Erythroblast (primary cell): ENCODE data around the gene TNRC6B.

Experiments used
- GATA1 ChIP-seq: IDR thresholded peaks from 2 replicates; pipeline ENCODE4 v1.6.1; 2011; ENCODE audit warnings: low read depth, mild to moderate bottlenecking, control low read depth, low read length, moderate library complexity
- POLR2A ChIP-seq: IDR thresholded peaks from 2 replicates; pipeline ENCODE4 v1.6.1; 2011; ENCODE audit warnings: mild to moderate bottlenecking, low read length

DNA sequence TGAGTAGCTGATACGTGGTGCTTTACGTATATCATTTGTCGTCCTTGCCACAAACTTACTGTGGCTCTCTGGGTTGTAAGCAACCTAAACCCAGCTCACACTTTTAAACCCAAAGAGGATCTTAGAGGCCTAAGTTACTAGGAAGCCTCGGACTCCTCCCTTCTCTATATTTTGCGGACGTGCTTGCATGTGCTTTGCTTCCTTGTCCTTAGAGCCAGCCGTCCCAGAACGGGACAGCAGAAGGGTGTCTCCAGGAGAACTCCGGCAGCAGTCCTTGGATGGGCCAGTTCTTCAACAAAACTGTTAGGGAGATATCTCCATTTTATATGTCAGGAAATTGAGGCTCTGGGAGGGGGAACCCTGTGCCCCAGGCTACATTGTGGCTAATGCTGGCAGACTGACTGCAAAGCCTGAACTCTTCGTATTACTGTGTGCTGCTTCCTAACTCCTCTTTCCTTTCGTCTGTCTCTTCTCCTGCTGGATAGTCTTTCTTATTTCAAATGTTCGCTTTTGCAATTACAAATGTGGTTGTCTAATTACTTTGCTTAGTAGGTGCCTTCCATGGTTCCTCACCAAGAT, 33.8 kb downstream of the TNRC6B start:
- TF ChIP-seq POLR2A (no peak), GATA1 (no peak)
